HG03097 (cell line): Measurements from ENCODE around the gene MDH1.
A peak's percentile ranks its signal among the peaks of the same experiment; 100 is the strongest.
"Not testable (repeated sequence)": the region's sequence is repeated elsewhere in the genome, so short reads cannot be mapped to it uniquely, and the experiment has no call there.

Source experiments
- ATAC-seq: cut with Tn5 transposase; IDR thresholded peaks from one replicate; pipeline ENCODE4 v1.9.1; 2021; ENCODE audit not compliant: unreplicated experiment, low FRiP score

MDH1 gene

GRCh38 chr2:63588385-63589147 lies at the start of gene MDH1, which contains the start of gene WDPCP:
Gene MDH1 (plus strand): TSS chr2:63588963. CDS start chr2:63589044, 81 bp downstream.
Gene WDPCP (minus strand): TSS chr2:63588477. CDS start chr2:63588271, 206 bp downstream.
- peak; percentile 94 for ATAC-seq

GRCh38 chr2:63539416-63540162 lies 49.2 kb upstream of the MDH1 start:
- no peak for ATAC-seq

GRCh38 chr2:63544017-63544627 lies 44.6 kb upstream of the MDH1 start:
- no peak for ATAC-seq

- ATAC-seq, result no peak
Measured at GRCh38 chr2:63545023-63545422, 43.7 kb upstream of the MDH1 start.

GRCh38 chr2:63553049-63553448 lies 35.7 kb upstream of the MDH1 start:
- no peak for ATAC-seq

- ATAC-seq, result no peak
Measured at GRCh38 chr2:63555299-63555698, 33.5 kb upstream of the MDH1 start.

GRCh38 chr2:63555931-63556330 lies 32.8 kb upstream of the MDH1 start:
- ATAC-seq, result no peak

GRCh38 chr2:63557819-63558218 lies 30.9 kb upstream of the MDH1 start:
- not testable (repeated sequence) for ATAC-seq

- ATAC-seq, result not testable (repeated sequence)
Measured at GRCh38 chr2:63558922-63559321, 29.8 kb upstream of the MDH1 start.

- no peak for ATAC-seq
Measured at GRCh38 chr2:63562751-63563150, 26.0 kb upstream of the MDH1 start.

GRCh38 chr2:63569740-63570139 lies 19.0 kb upstream of the MDH1 start:
- no peak for ATAC-seq

GRCh38 chr2:63571291-63571690 lies 17.5 kb upstream of the MDH1 start:
- ATAC-seq, result no peak

GRCh38 chr2:63572001-63572400 lies 16.8 kb upstream of the MDH1 start:
- no peak for ATAC-seq

- not testable (repeated sequence) for ATAC-seq
Measured at GRCh38 chr2:63573026-63573425, 15.7 kb upstream of the MDH1 start.

- not testable (repeated sequence) for ATAC-seq
Measured at GRCh38 chr2:63573726-63574345, 14.9 kb upstream of the MDH1 start.

- ATAC-seq, result no peak
Measured at GRCh38 chr2:63576546-63576945, 12.2 kb upstream of the MDH1 start.

- ATAC-seq, result no peak
Measured at GRCh38 chr2:63578767-63579166, 10.0 kb upstream of the MDH1 start.

- ATAC-seq, result no peak
Measured at GRCh38 chr2:63580651-63581297, 8.0 kb upstream of the MDH1 start.

GRCh38 chr2:63581298-63581961 lies 7.3 kb upstream of the MDH1 start:
- ATAC-seq, result no peak

- ATAC-seq, result no peak
Measured at GRCh38 chr2:63582873-63583272, 5.9 kb upstream of the MDH1 start.
